K562 (cell line): ENCODE data around the gene SLFN5. TPM values are rescaled to one million over a fixed set of nuclear protein-coding genes. Genes with fewer than 3 reads are reported as not detected.

ENCODE experiments used
- DLX4 ChIP-seq: fragments of 250-450 bp; sonication (Bioruptor Pico); IDR thresholded peaks from 2 replicates; pipeline ENCODE4 v1.6.1; 2021; ENCODE audit warnings: mild to moderate bottlenecking
- EP300 ChIP-seq: IDR thresholded peaks from 2 replicates; pipeline ENCODE4 v1.6.1; 2012; ENCODE audit warnings: low read length, improper control_type of control experiment
- EZH2 ChIP-seq: IDR thresholded peaks from 2 replicates; pipeline ENCODE4 v1.6.1; 2012; ENCODE audit warnings: low read depth, mild to moderate bottlenecking, inconsistent platforms, low read length, borderline replicate concordance
- KAT2B ChIP-seq: IDR thresholded peaks from one replicate; pipeline ENCODE4 v1.6.1; 2012; ENCODE audit warnings: low read depth, mild to moderate bottlenecking, control low read depth, inconsistent platforms, low read length, moderate library complexity
- KLF13 ChIP-seq: fragments of 450-650 bp; IDR thresholded peaks from 2 replicates; pipeline ENCODE4 v1.6.1; 2016; ENCODE audit warnings: missing genetic modification characterization, low read depth, mild to moderate bottlenecking, missing compliant biosample characterization, moderate library complexity, borderline replicate concordance
- MLX ChIP-seq, 2 experiments: fragments of 450-650 bp in 1 of 2; sonication (generic) in 1 of 2; formaldehyde crosslinking; conservative IDR thresholded peaks; 2 replicates each; pipeline versions ENCODE4 v1.4.0 to v1.8.1; 2020 to 2022; ENCODE audit warnings: mild to moderate bottlenecking in 1 of 2, missing genetic modification reagents in 1 of 2
- NR1H2 ChIP-seq: sonication (generic); formaldehyde crosslinking; IDR thresholded peaks from 2 replicates; pipeline ENCODE4 v1.4.0; 2020; ENCODE audit warnings: mild to moderate bottlenecking, missing genetic modification reagents
- POLR2G ChIP-seq: fragments of 200-400 bp; formaldehyde crosslinking; IDR thresholded peaks from 2 replicates; pipeline ENCODE4 v1.6.1; 2017; ENCODE audit warnings: low read depth, mild to moderate bottlenecking, antibody characterized with exemption, low read length, moderate library complexity
- RBM14 ChIP-seq: fragments of 200-400 bp; formaldehyde crosslinking; IDR thresholded peaks from 2 replicates; pipeline ENCODE4 v1.6.1; 2018; ENCODE audit warnings: low read depth, mild to moderate bottlenecking, low read length, moderate library complexity, borderline replicate concordance; ENCODE audit not compliant: insufficient read depth
- RBM17 ChIP-seq: fragments of 200-400 bp; formaldehyde crosslinking; IDR thresholded peaks from 2 replicates; pipeline ENCODE4 v1.6.1; 2017; ENCODE audit warnings: low read depth, mild to moderate bottlenecking, low read length, borderline replicate concordance
- SIN3A ChIP-seq, 2 experiments: fragments of 150-350 bp in 1 of 2; IDR thresholded peaks; 2 replicates each; pipeline ENCODE4 v1.6.1; 2011 to 2016; ENCODE audit warnings: borderline replicate concordance in 2 of 2, low read depth in 2 of 2, low read length in 2 of 2, mild to moderate bottlenecking in 2 of 2, moderate library complexity in 2 of 2; ENCODE audit not compliant: control insufficient read depth in 1 of 2
- SOX6 ChIP-seq: fragments of 450-650 bp; IDR thresholded peaks from 2 replicates; pipeline ENCODE4 v1.6.1; 2014; ENCODE audit warnings: mild to moderate bottlenecking
- SRSF7 ChIP-seq: fragments of 200-400 bp; formaldehyde crosslinking; optimal IDR thresholded peaks from 2 replicates; pipeline ENCODE3; 2017; ENCODE audit warnings: mild to moderate bottlenecking, low read depth, low read length
- TBP ChIP-seq: optimal IDR thresholded peaks from 2 replicates; pipeline ENCODE3; 2011; ENCODE audit warnings: low read depth, low read length, improper control_type of control experiment
- TCF3 ChIP-seq: sonication (generic); formaldehyde crosslinking; IDR thresholded peaks from 2 replicates; pipeline ENCODE4 v1.4.0; 2020; ENCODE audit warnings: mild to moderate bottlenecking, missing genetic modification reagents
- THRAP3 ChIP-seq: fragments of 450-650 bp; IDR thresholded peaks from 2 replicates; pipeline ENCODE4 v1.6.1; 2016; ENCODE audit warnings: mild to moderate bottlenecking, inconsistent platforms, borderline replicate concordance
- ZC3H8 ChIP-seq: fragments of 450-650 bp; IDR thresholded peaks from 2 replicates; pipeline ENCODE4 v1.6.1; 2017
- ZNF280B ChIP-seq: fragments of 250-450 bp; sonication (Bioruptor Pico); IDR thresholded peaks from 2 replicates; pipeline ENCODE4 v1.5.1; 2021; ENCODE audit warnings: mild to moderate bottlenecking
- ZNF449 ChIP-seq: fragments of 250-450 bp; sonication (Bioruptor Pico); IDR thresholded peaks from 2 replicates; pipeline ENCODE4 v1.8.0; 2022; ENCODE audit warnings: moderate library complexity, mild to moderate bottlenecking, inconsistent platforms
- ZNF584 ChIP-seq: fragments of 200-800 bp; sonication (Bioruptor generic); IDR thresholded peaks from 2 replicates; pipeline ENCODE4 v1.6.1; 2016; ENCODE audit warnings: low read depth, mild to moderate bottlenecking, missing genetic modification characterization, missing compliant biosample characterization
- polyA plus RNA-seq, 8 experiments: library from polyadenylated mRNA; depleted of rRNA in 4 of 8; stranded (reverse) in 5 of 8; unstranded in 3 of 8; fragments of >200 nt; fragmentation: Nextera tagmentation in 2 of 8; fragmentation: Illumina TruSeq in 1 of 8; extraction: Ambion mirVana in 2 of 8; extraction: Trizol in 1 of 8; gene quantifications; 2 replicates each; pipeline versions ENCODE4 v1.2.1 to v1.2.3, GENCODE V29; 2011 to 2014; ENCODE audit warnings: inconsistent platforms in 1 of 8, missing spikeins in 1 of 8
- total RNA-seq, 7 experiments: library from RNA; depleted of rRNA in 6 of 7; stranded (reverse); fragments of >200 nt in 6 of 7; fragmentation: Illumina TruSeq in 2 of 7; extraction: Trizol in 2 of 7; gene quantifications; 2 replicates each; pipeline versions ENCODE4 v1.2.1 to v1.2.3, GENCODE V29; 2011 to 2021; ENCODE audit warnings: low replicate concordance in 1 of 7
- TF ChIP-seq, protein P1 (sequence below): fragments of 250-450 bp; sonication (Bioruptor Pico); IDR thresholded peaks from 2 replicates; pipeline ENCODE4 v1.4.0; 2020; ENCODE audit warnings: borderline replicate concordance

The SLFN5 gene
- total and polyA plus RNA-seq, 9 of the 15 experiments (the other 6 are each of a cell fraction or from before 2014, with no cell fraction given) = under 0.01 to 0.18 (median 0.04) TPM; not detected in 1

- TF ChIP-seq ZNF584 = peak; percentile 61; the same call in 1 of the 2 replicates
- TF ChIP-seq, protein P1, sequence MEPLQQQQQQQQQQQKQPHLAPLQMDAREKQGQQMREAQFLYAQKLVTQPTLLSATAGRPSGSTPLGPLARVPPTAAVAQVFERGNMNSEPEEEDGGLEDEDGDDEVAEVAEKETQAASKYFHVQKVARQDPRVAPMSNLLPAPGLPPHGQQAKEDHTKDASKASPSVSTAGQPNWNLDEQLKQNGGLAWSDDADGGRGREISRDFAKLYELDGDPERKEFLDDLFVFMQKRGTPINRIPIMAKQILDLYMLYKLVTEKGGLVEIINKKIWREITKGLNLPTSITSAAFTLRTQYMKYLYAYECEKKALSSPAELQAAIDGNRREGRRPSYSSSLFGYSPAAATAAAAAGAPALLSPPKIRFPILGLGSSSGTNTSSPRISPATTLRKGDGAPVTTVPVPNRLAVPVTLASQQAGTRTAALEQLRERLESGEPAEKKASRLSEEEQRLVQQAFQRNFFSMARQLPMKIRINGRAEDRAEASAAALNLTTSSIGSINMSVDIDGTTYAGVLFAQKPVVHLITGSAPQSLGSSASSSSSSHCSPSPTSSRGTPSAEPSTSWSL (CRISPR knock-in tag) = no peak
- TF ChIP-seq SRSF7 = no peak
- no peak for TF ChIP-seq ZC3H8
- no peak for TF ChIP-seq ZNF280B (CRISPR knock-in tag)
- TF ChIP-seq THRAP3 = no peak
- no peak for TF ChIP-seq ZNF449 (CRISPR knock-in tag)
- TF ChIP-seq SOX6 = peak; percentile 54
- TF ChIP-seq EZH2 = no peak
- TF ChIP-seq NR1H2 (CRISPR knock-in tag) = no peak
- TF ChIP-seq EP300 = no peak
- TF ChIP-seq SIN3A (IDR thresholded peaks at IDR 0.05; ENCODE audit: borderline replicate concordance in 2 of 2, control insufficient read depth in 1 of 2, low read depth in 2 of 2, low read length in 2 of 2) = no peak
- TF ChIP-seq KLF13 = no peak
- TF ChIP-seq TBP = no peak
- no peak for TF ChIP-seq MLX (CRISPR knock-in tag; conservative IDR thresholded peaks at IDR 0.05)
- TF ChIP-seq RBM17 = no peak
- TF ChIP-seq POLR2G = no peak
- TF ChIP-seq TCF3 (CRISPR knock-in tag) = no peak
- TF ChIP-seq RBM14 = no peak
- TF ChIP-seq DLX4 (CRISPR knock-in tag) = no peak
- TF ChIP-seq KAT2B = no peak
Measured at GRCh38 chr17:35244341-35245195, 1.7 kb downstream of the SLFN5 start (continued).
